SK-MEL-5 (cell line): ENCODE measurements around the gene FADS2. TPM values are rescaled to one million over a fixed set of nuclear protein-coding genes. Genes with fewer than 3 reads are reported as not detected.
A peak's percentile ranks its signal among the peaks of the same experiment; 100 is the strongest.

Source experiments
- DNase-seq: peaks from one replicate; pipeline ENCODE4 v3.0.0-alpha.2; 2016; ENCODE audit warnings: low read depth, low spot score
- in situ Hi-C: cut with HindIII; loops from 2 replicates; pipeline ENCODE4 v1.10.0; 2016; ENCODE audit warnings: low sequenced_read_pairs, high pct_unique_total_duplicates, low pct_unique_long_range_greater_than_20kb
- total RNA-seq: library from RNA; depleted of rRNA; stranded (reverse); fragments of >200 nt; shearing (Covaris generic); gene quantifications from 2 replicates; pipeline ENCODE4 v1.2.3, GENCODE V29; 2014

FADS2 gene
- total RNA-seq, 1 experiment from 2014 or later = 0.45 TPM

DNA sequence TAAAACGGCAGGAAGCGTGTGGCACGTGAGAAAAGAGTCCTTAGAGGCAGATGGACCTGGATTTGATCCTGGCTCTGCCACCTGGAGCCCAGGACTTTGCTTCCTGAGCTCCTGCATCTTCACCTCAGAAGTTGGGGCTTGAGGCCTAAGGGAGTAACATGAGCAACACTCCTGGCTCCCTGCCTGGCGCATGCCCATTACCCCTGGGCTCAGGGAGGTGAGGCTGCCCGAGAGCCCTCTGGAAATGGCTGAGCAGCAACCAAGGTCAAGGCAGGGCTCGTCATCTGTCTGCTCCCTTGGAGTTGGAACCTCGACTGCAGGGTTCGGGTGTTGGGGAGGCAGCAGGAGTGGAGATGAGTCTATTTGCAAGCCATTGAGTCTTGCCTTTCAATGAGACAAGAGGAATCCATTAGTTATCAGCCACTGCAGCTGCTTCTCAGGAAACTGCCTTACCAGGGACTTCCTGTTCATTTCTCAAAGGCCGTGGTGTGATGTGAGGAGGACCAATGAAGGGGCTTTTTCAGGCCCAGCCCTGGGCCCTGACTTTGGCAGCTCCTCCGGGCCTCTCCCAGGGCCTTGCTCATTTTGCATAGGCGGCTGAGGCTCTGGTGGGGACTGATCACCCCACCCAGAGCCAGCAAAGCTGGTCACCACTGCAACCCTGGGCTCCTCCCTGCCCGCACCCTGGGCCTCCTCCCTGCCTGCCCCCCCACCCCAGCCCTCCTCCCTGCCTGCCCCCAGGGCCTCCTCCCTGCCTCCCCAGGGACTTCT lies 6.4 kb downstream of the FADS2 start:
- DNase-seq = no peak
- in situ Hi-C loops = no loop called here

- in situ Hi-C loops = no loop called here
- no peak for DNase-seq
These were observed 8.1 kb downstream of the FADS2 start for GRCh38 chr11:61836193-61836592.

DNA sequence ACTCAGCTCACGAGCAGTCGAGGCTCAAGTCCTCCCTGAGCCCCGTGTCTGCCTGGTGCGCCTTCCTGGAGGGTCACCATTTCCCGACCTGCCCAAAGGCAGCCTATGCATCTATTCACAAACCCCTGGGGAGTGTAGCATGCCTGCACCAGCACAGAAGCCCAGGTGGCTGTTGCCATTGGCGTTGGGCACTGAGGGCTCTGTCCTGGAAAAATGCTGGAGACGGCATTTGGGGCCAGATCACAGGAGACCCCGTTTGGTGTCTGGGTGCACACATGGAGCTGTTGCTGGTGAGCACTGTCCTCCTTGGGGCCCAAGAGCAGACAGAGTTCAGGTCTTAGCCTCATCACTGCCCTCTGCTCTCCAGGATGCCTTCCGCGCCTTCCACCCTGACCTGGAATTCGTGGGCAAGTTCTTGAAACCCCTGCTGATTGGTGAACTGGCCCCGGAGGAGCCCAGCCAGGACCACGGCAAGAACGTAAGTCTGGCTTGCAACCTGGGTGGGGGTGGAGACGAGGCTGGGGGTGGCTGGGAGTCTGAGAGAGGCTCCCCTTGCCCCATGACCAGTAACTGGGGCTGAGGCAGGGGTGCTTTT lies 9.4 kb downstream of the FADS2 start:
- no peak for DNase-seq
- in situ Hi-C loops = no loop called here

- no peak for DNase-seq
- in situ Hi-C loops = no loop called here
These were observed 10.4 kb downstream of the FADS2 start for GRCh38 chr11:61838501-61838900.

DNA sequence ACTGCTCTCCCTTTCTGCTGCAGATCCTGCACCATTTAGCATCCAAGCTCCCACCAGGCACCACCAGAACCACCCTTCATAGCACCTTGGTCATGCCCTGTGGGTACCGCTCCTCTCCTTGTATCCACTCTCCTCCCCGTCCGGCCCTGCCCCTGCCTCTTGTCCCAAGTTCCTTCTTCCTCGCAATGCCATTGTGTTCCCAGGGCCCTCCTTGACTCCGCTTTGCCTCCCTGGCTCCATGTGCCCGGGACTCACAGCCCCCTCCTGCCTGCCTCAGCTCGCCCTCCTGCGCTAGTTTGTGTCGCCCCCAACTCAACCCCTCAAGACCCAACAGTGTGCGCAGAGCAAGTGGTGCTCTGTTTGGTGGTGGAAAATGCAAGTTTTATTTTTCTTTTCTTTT lies 10.8 kb downstream of the FADS2 start:
- DNase-seq = no peak
- in situ Hi-C loops = no loop called here

- no peak for DNase-seq
- in situ Hi-C loops = no loop called here
These were observed 11.6 kb downstream of the FADS2 start for GRCh38 chr11:61839742-61840141.

- in situ Hi-C loops = no loop called here
- DNase-seq = no peak
These were observed 12.3 kb downstream of the FADS2 start for GRCh38 chr11:61840371-61840770.

DNA sequence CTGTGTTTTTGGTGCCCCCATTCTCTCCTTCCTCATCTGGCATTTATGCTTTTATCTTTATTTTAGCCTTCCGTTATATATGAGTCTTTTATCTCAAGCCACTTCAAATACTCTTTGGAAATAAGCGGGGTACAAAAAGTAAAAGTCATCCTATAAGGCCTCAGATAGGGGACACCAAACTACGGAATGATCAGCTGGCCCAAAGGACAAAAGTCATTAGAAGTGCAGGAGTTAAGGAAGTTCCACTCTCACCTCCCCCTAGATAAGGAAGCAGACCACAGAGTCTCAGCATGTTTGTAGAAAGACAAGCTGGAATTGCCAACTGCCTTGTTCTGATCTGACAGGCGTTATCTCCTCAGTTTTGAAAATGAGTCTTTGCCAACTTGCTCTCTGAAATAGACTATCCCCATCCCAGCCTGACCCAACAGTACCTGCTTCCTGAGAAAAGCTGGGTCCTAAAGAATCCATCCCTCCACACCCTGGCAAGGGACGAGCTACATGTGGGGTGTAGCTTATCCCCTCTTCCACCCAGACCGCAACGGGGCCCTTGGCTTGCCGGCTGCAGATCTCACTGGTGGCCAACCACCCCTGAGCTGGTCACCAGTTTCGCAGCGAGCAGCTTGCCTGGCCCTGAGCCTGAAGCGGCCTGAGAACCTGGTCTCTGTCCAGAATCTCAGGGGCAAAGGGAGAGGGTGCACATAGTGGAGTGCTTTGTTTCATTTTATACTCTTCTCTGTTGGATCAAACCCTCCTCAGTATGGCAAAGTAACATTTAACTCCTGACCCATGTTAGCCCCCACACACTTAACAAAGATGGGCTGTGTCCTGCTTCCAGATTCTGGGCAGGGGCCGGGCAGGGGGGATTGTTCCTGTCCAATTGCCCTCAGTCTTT lies 13.8 kb downstream of the FADS2 start:
- DNase-seq = no peak
- in situ Hi-C loops = no loop called here

DNA sequence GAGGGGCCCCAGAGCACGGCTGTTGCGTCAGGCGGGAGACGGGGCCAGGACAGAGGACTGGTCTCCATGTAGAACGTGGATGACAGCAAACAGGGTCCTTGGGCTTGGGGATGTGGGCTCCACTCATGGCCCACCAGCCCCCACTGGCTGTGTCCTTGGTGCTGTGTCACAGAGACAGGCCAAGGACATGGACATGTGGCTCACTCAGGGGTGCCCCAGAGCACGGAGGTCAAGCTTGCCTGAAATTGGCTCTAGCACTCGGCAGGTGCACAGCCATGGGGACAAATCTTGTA lies 14.4 kb downstream of the FADS2 start:
- in situ Hi-C loops = no loop called here
- no peak for DNase-seq

DNA sequence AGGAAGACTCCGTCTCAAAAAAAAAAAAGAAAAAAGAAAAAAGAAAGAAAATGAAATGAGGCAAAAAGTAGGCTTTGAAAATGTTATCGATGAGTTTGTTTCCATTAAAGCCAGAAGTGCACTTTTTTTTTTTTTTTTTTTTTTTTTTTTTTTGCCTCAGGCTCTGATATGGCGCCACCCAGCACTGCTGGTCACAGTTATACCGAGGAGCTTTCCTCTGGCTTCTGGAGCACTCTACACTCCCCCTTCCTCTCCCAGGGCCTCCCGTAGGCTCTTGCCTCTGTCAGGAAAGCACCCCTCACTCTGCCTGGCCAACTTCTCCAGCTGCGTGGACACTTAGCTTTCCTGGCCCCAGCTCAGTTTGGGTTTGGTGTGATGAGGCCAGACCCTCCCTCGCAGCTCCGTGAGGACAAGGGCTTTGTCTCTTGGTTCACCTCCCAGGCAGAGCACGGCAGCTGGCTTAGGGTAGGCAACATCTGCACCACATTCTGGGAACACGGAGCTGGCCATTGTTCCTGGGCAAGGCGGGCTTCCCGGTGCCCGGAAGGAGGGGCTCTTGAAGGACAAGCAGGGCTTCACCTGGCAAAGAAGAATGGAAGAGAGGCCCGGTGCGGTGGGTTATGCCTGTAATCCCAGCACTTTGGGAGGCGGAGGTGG lies 16.9 kb downstream of the FADS2 start:
- DNase-seq = no peak
- in situ Hi-C loops = no loop called here

- in situ Hi-C loops = no loop called here
- no peak for DNase-seq
These were observed 18.4 kb downstream of the FADS2 start for GRCh38 chr11:61846362-61847020.

DNA sequence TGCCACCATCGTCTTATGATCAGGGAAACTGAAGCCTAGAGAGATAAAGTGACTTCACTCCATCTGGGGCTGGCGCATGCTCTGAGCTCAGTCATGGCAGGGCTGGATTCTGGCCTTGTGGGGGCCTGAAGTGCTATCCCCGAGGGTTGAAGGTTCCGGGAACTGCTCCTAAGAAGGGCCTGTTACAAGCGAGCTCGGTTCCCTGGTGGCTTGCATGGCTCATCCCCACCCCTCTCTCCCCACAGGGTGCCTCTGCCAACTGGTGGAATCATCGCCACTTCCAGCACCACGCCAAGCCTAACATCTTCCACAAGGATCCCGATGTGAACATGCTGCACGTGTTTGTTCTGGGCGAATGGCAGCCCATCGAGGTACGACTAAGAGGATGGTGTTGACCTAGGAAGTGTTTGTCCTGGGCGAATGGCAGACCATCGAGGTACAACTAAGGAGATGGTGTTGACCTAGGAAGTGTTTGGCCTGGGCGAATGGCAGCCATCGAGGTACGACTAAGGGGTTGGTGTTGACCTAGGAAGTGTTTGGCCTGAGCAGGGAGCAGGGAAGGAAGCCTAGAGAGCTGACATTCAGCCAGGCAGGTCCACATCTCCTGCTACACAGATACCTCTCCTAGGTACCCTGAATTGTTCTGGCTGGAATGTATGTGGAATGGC lies 19.9 kb downstream of the FADS2 start:
- no peak for DNase-seq
- in situ Hi-C loops = no loop called here

DNA sequence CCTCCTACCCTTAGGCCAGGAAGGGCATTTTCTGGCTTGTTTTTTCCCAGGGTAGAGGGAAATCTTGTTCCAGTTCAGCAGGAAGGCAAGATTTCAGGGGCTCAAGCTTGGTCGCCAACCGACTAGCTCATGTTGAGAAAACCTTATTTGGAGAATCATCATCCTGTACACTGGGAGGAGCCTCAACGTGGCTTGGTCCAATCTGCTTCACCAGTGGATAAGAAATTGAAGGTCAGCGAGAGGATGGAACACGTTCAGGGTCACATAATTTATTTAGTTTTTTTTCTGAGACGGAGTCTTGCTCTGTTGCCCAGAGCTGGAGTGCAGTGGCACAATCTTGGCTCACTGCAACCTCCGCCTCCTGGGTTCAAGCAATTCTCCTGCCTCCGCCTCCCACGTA lies 20.5 kb downstream of the FADS2 start:
- no peak for DNase-seq
- in situ Hi-C loops = no loop called here

DNA sequence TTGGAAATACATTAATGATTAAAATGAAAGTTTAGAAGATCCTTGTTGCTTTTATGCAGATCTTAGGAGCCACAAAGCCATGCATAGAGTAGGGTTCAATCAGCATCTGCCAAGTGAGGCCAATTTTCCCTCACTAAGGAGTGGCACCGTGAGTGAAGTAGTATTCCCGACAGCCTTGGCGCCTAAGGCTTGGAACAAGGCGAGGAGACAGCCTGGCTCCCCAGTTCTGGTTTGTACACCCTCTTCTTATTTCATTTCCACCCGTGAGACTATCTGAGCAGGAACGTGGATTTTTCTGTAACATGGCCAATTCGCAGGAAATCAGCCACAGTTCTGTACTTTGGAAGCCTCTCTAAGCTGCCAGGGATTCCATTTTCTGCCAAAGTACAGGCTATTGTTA lies 22.6 kb downstream of the FADS2 start:
- DNase-seq = no peak
- in situ Hi-C loops = no loop called here

- DNase-seq = peak; percentile 25
- in situ Hi-C loops = no loop called here
These were observed 23.2 kb downstream of the FADS2 start for GRCh38 chr11:61851113-61851899.

DNA sequence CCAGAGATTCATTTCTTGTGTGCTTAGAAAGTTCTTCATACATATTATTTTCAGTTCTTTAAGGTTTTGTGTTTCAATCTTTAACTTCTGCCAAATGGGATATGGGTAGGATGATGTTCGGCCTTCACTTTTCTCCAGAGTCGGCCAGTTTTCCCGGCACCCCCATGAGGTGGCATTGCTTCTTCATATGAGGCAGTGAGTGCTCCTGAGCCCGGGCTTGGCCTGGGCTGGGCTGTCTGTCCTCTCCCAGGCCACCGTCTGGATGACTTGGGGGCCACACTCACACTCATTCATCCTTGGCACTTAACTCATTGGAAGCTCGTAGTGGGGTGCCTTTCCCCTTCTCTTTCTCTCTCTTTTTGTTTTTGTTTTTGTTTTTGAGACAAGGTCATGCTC lies 23.8 kb downstream of the FADS2 start:
- in situ Hi-C loops = no loop called here
- no peak for DNase-seq
